HG02571 (cell line): ENCODE data around the gene CCNF.
A peak's percentile ranks its signal among the peaks of the same experiment; 100 is the strongest.
"Not testable (repeated sequence)": the region's sequence is repeated elsewhere in the genome, so short reads cannot be mapped to it uniquely, and the experiment has no call there.

ENCODE experiments used
- ATAC-seq: cut with Tn5 transposase; IDR thresholded peaks from one replicate; pipeline ENCODE4 v1.9.1; 2021; ENCODE audit warnings: mild to moderate bottlenecking, moderate library complexity; ENCODE audit not compliant: unreplicated experiment

The CCNF gene

DNA sequence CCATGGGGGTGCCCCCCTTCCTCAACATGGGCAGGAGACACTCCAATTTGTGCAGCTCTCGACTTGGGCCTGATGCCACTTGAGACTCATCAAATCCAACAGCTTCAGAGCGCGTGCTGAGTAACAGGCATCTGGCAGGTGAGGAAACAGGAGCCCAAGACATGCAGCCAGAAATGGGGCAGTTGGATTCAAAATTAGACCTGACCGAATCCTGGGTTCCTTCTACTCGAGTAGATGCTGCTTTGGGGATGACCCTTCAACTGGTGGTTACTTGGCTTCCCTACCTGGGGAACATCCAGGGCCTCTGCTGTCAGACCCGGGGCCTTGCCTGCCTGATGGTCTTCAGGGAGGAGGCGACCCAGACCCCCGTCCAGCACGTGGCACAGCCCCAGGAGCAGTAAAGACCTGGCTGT is 41.4 kb downstream of the CCNF start:
- ATAC-seq, result no peak

DNA sequence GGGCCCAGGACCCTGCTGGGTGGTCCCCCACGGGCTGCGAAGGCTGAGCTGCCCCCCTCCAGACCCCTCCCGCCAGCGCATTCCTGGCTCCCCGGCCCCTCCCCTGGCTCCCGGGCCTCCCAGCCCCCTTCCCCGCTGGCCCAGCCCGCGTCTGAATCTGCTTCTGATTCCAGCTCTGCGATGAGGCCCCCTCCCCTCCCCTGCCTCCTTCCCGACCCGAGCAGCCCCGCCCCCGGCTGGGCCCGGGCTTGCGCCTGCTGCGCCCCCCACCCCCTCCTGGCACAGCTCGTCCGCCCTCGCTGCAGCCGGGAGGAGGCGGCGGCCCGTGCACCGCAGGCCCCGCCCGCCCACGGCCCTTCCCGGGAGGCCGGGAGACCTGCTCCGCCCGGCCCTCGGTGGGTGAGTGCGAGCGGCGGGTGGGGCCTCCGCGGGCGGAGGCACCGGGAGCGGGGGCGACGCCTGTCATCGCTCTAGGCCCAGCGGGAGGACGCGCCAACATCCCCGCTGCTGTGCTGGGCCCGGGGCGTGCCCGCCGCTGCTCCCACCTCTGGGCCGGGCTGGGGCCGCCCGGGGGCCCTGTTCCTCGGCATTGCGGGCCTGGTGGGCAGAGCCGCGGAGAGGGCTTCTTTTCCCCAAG is 41.9 kb downstream of the CCNF start, which contains the start of gene NTN3:
NTN3 (plus strand) TSS at position 282 of the 637 bp plus-strand sequence. CDS start 405 bp downstream, outside the sequence.
- ATAC-seq, result no peak

DNA sequence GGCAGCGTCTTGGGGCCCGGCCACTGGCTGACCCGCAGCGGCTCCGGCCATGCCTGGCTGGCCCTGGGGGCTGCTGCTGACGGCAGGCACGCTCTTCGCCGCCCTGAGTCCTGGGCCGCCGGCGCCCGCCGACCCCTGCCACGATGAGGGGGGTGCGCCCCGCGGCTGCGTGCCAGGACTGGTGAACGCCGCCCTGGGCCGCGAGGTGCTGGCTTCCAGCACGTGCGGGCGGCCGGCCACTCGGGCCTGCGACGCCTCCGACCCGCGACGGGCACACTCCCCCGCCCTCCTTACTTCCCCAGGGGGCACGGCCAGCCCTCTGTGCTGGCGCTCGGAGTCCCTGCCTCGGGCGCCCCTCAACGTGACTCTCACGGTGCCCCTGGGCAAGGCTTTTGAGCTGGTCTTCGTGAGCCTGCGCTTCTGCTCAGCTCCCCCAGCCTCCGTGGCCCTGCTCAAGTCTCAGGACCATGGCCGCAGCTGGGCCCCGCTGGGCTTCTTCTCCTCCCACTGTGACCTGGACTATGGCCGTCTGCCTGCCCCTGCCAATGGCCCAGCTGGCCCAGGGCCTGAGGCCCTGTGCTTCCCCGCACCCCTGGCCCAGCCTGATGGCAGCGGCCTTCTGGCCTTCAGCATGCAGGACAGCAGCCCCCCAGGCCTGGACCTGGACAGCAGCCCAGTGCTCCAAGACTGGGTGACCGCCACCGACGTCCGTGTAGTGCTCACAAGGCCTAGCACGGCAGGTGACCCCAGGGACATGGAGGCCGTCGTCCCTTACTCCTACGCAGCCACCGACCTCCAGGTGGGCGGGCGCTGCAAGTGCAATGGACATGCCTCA is 42.6 kb downstream of the CCNF start:
- no peak for ATAC-seq

DNA sequence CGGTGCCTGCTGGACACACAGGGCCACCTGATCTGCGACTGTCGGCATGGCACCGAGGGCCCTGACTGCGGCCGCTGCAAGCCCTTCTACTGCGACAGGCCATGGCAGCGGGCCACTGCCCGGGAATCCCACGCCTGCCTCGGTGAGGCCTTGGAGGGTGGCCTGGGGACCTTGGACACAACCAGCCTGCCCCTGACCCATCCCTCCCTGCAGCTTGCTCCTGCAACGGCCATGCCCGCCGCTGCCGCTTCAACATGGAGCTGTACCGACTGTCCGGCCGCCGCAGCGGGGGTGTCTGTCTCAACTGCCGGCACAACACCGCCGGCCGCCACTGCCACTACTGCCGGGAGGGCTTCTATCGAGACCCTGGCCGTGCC is 43.2 kb downstream of the CCNF start:
- ATAC-seq, result no peak

DNA sequence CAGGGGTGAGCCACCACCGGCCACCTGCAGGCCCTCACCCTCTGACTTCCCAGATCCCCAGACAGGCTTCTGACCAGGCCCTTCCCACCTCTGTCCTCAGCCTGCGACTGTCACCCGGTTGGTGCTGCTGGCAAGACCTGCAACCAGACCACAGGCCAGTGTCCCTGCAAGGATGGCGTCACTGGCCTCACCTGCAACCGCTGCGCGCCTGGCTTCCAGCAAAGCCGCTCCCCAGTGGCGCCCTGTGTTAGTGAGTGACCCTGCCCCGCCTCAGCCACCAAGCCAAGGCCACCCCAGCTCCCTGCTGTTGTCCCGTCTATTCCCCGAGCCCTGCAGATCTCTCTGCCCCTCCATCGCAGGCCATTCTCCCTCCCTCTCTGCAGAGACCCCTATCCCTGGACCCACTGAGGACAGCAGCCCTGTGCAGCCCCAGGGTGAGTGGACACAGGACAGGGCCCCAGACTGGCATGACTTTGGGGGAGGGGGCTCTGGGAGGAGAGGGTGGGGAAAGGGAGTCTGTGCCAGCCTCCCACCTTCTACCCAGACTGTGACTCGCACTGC is 43.7 kb downstream of the CCNF start:
- no peak for ATAC-seq

DNA sequence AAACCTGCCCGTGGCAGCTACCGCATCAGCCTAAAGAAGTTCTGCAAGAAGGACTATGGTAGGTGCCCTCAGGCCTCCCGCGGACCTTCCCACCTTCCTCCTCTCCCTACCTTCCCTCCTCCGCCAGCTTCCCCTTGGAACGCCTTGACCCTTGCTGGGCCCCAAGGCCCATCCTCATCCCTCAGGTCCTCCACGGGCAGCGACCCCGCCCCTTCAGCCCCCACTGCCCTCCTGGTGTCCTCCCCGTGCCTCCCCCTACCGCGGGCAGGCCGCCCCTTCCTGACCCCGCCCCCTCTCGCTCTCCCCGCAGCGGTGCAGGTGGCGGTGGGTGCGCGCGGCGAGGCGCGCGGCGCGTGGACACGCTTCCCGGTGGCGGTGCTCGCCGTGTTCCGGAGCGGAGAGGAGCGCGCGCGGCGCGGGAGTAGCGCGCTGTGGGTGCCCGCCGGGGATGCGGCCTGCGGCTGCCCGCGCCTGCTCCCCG is 44.2 kb downstream of the CCNF start:
- no peak for ATAC-seq

DNA sequence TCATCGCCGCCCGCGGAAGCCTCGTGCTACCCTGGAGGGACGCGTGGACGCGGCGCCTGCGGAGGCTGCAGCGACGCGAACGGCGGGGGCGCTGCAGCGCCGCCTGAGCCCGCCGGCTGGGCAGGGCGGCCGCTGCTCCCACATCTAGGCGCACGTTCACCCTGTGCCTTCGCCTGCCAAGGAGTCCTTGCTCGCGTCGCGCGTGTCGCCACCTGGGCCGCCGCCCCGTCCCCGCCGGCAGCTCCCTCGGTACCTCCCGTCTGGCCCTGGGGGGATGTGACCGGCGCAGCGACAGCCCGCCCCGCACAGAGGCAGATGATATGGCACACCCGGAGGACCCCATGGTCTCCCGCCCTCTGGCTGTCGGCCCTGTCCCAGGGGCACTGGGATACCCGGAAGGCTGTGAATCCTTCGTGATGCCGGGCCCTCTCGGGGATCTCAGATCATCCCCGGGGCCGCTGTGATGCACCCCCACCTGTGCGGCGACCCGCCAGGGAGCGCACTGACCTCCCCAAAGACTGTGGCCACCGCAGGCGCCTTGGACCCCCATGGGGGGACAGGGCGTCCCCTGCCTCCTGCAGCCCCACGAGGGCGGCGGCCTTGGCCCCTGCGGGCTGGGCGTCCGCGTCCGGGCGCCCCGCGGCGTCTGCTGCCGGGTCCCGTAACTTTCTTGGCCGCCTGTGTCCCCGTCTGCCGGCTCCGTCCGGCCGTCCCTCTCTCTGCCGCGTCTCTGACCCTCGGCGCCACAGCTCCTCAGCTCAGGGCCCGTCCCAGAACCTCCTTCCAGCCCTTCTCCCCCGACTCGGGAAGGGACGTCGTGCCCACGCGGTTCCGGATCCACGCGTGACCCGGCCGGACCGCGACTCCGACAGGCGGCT is 45.0 kb downstream of the CCNF start:
- ATAC-seq, result no peak

DNA sequence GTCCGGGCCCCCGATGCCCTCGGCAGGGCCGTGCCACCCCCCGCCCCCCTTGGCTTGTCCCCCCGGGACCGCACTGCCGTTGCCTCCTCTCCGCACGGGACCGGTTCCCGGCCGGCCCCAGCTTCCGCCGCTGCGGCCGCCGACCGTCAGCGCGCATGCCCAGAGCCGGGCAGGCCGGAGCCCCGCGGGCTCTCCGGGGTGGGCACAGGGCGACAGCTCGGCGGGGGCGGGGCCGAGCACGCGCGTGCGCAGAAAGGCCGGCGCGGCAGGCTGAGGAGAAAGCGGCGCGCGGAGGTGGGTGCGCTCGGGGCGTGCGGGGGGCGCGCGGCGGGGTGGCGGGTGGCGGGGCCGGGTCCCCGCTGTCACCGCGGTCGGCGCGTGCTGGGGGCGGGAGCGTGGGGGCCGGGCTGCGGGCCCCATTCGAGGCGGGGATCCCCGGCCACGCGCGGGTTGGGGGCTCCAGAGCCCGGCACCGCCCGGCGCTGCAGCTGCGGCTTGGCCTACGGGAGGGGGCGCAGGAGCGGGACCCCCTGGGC is 45.7 kb downstream of the CCNF start, which contains the start of gene TBC1D24:
TBC1D24 (plus strand) TSS at position 251 of the 536 bp plus-strand sequence. CDS start 21,022 bp downstream, outside the sequence.
- ATAC-seq, result peak; percentile 49

DNA sequence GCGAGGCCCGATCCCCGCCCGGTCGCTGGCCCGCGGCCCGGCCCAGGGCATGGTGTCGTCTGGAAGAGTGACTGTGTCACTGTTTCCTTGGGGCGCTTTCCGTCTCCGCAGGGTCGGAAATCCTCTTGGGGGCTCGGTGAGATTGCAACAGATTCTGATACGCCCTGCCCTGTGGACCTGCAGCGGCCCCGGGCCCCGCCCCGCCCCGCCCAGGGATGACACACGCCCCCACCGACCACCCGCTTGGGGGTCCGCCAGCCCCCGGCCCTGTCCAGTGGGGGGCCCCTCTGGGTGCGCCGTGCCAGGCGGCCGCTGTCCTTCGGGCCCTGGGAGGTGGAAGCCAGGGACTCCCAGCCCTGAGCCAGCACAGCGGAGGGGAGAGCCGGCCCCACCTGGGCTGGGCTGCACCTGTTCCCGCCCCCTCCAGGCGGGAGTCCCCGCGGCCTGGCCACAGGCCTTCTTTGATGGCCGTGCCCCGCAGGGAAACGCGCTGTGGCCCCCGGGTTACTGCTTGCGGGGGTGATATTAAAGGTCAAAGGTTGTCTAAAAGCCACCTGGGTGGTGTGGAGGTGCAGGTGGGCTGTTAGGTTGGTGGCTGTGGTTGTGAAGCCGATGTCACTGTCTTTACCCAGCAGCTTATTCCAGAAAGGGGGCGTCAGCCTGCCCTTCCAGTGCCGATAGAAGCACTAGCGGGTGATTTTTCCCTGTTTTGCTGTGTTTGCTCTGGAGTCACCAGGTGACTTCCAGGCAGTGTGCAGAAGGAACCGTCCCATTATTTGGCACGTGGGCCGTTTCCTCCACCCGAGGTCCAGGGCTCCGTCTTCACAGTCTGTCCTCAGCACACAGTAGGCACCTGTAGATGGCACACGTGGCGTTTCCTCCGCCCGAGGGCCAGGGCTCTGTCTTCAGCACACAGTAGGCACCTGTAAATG is 46.4 kb downstream of the CCNF start:
- no peak for ATAC-seq

DNA sequence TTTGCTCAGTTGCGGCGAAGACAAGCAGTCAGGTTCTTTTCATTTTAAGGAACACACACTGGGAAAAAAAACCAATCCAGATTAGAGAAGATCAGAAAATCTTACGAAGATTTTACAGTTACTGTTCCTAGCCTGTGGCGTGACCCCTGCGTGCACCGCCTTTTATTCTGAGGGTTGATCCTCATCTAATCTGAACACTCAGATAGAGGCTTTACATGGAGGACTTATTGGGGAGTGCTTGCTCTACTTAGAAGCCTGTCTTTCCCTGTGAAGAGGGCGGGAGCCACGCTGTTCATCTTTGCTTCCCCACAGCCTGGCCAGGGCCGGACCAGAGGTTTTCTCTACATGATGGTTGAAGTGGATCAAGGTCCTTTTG is 47.1 kb downstream of the CCNF start:
- no peak for ATAC-seq

DNA sequence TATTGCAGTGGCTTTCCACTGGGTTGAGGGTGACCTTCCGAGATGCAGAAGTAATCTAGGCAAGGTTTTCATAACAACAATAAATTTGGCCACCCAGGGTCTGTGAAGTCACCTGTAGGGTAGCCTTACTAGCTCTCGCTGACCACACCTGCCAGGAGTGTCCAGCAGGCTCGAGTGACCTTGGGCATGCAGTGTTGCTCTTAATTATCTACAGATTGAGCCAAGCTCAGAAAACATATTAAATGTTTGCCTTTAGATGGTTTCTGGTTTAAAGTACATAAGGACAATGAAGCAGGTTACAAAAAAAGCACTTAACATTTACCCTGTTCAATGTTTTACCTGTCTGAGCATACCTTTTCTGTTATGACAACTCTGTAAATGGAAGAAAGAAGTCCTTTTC is 47.5 kb downstream of the CCNF start:
- ATAC-seq, result no peak

DNA sequence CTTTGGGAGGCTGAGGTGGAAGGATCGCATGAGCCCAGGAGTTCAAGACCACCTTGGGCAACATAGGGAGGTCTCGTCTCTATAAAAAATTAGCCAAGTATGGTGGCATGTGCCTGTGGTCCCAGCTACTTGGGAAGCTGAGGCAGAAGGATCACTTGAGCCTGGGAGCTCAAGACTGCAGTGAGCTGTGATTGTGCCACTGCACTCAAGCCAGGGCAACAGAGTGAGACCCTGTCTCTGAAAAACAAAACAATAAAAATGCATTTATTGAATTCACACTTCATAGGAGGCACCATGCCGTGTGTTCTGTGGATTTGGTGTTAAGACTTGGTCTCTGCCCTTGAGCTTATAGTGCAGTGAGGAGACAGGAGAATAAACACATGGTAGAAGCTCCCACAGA is 48.1 kb downstream of the CCNF start:
- ATAC-seq, result no peak

DNA sequence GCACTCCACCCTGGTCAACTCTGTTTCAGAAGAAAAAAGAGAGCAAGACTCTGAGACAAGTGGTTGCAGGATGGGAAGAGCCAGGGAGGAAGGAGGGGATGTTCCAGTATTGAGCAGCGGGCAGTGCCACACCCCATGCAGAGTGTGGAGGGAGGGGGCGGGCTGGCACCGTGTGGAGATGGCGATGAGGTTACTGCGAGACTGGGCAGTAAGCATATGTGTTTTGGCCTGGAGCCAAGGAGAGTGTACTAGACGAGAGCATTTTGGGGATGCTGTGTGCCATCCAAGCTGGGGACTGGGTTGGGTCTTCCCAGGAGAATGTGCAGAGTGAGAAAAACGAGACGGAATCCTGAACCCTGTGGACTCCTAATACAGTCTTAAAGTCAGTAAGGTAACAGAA is 49.0 kb downstream of the CCNF start:
- no peak for ATAC-seq

DNA sequence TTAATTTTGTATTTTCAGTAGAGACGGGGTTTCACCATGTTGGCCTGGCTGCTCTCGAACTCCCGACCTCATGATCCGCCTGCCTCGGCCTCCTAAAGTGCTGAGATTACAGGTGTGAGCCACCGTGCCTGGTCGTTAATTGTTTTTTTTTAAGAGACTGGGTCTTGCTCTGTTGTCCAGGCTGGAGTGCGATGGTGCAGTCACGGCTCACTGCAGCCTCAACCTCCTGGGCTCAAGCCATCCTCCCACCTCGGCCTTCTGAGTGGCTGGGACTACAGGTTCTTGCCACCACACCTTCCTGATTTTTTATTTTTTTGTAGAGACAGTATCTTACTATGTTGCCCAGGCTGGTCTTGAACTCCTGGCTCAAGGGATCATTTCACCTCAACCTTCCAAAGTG is 50.7 kb downstream of the CCNF start:
- not testable (repeated sequence) for ATAC-seq

DNA sequence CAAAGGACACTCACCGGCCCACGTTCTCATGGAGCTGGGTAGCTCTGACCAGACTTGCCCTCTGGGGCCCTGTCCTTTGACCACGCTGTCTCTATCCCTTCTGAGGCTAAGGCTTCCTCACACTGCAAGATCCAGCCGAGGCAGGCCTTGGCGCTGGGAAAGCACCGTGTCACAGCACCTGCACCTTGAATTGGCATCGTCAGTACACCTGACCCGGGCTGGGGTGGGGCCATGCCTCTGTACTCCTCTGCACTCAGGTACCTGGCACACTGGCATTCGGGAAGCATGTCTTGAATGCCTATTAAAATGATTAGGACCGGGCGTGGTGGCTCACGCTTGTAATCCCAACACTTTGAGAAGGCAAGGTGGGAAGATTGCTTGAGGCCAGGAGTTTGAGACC is 51.7 kb downstream of the CCNF start:
- ATAC-seq, result no peak

DNA sequence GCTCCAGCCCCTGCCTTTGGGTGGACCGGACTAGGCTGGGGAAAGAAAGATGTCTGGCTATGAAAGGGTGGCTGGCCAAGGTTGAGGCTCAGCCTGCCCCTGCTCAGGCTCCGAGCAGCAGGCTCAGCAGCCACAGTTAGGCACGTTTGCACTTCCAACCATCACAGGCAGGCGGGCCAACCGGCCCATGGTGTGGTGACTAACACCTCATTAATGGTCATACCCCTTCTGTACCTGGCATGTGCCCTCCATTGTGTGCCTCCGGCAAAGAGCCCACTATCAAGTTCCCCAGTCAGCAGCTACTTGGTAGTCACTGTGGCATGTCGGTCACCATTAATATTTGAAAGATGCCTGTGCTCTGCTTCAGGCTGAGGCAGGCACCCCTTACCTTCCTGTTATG is 52.4 kb downstream of the CCNF start:
- ATAC-seq, result no peak

DNA sequence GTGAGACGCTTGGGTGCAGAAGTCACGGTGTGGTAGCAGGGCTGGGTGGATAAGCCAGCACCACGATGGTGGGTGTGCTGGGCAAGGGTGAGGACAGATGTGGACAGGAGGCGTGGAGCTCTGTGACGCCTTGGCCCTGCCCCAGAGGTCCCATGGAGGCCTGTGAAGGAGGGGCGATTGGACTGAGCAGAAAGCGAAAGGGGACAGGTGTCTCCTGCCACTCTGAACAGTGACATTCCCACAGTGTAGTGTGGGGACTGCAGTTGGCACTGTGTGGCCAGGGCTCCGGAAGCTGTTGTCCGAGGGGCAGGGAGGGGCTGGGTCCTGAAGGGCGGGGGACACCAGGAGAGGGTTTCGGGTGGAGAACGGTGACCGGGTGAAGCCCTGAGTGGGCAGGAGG is 53.0 kb downstream of the CCNF start:
- no peak for ATAC-seq

DNA sequence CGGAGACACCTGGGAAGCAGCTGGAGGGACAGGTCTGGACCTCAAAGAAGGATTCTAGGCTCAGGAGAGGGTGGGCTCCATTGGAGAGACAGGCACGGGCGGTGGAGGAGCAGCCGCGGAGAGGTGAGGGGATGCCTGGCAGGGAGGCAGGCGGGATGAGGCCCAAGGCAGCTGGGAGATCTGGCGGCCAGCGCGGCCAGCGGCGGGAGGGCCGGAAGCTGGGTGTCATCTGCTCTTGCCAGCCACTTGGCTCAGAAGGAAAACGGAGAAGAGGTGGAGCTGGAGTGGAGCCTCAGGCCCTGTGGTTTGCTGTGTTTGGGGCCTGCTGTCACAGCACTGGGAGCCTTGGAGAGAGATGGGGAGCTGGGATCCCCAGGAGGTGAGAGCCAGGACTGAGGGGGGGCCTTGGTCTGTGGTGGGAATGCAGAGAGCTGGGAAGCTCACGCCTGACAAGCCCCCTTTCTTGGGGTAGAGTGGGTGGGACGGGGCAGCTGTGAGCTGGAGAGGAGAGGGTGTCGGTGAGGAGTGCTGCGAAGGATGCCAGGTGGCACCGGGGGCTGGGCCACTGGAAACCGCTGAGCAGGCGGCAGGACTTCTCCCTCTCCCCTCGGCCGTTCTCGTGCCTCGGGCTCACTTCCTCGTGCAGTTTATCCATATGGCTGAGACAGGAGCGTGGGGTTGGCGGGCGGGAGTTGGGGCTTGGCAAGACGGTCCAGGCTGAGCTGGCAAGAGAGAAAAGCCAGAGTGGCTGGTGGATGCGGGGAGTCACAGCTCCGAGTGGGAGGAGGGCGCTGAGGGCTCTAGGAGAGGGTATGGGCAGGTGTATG is 53.7 kb downstream of the CCNF start:
- no peak for ATAC-seq
